CD14-positive monocyte (primary cell): ENCODE measurements around the gene LEF1. TPM values are rescaled to one million over a fixed set of nuclear protein-coding genes. Genes with fewer than 3 reads are reported as not detected.

Source experiments
- DNase-seq, 3 donors: peaks; one replicate each; pipeline ENCODE4 v3.0.0-alpha.2; 2011 to 2022
- H2AFZ ChIP-seq: 2 replicates; pipeline ENCODE4 v1.6.0; 2012; ENCODE audit warnings: mild to moderate bottlenecking, low read depth, low read length, inconsistent platforms; ENCODE audit not compliant: insufficient read depth, poor library complexity, severe bottlenecking
- H3K27ac ChIP-seq, 2 donors: 1 replicate in 1 of 2; 2 replicates in 1 of 2; pipeline ENCODE4 v1.5.1; 2012 to 2013; ENCODE audit warnings: low read length in 2 of 2, control low read depth in 1 of 2, inconsistent platforms in 1 of 2, low read depth in 1 of 2, mild to moderate bottlenecking in 1 of 2
- H3K27me3 ChIP-seq, 2 donors: one replicate each; pipeline versions ENCODE4 v1.6.0 to v1.6.1; 2011 to 2013; ENCODE audit warnings: low read length in 2 of 2; ENCODE audit not compliant: control insufficient read depth in 2 of 2, insufficient read depth in 2 of 2
- H3K36me3 ChIP-seq, 2 donors: replicated peaks in 1 of 2; 1 replicate in 1 of 2; 2 replicates in 1 of 2; pipeline versions ENCODE4 v1.5.1 to v1.6.1; 2012 to 2013; ENCODE audit warnings: low read length in 2 of 2, control low read depth in 1 of 2, inconsistent platforms in 1 of 2, mild to moderate bottlenecking in 1 of 2; ENCODE audit not compliant: insufficient read depth in 2 of 2, control insufficient read depth in 1 of 2
- H3K4me1 ChIP-seq, 2 donors: 1 replicate in 1 of 2; 2 replicates in 1 of 2; pipeline versions ENCODE4 v1.5.1 to v1.6.1; 2012 to 2013; ENCODE audit warnings: low read length in 2 of 2, control low read depth in 1 of 2, inconsistent platforms in 1 of 2, mild to moderate bottlenecking in 1 of 2, moderate library complexity in 1 of 2; ENCODE audit not compliant: insufficient read depth in 2 of 2, control insufficient read depth in 1 of 2
- H3K4me2 ChIP-seq: replicated peaks from 2 replicates; pipeline ENCODE3; 2012; ENCODE audit warnings: low read length, moderate library complexity, mild to moderate bottlenecking; ENCODE audit not compliant: poor library complexity, severe bottlenecking; ENCODE audit errors: extremely low read depth
- H3K4me3 ChIP-seq, 3 experiments: fragments of 200-600 bp in 1 of 3; sonication (generic) in 1 of 3; replicated peaks in 1 of 3; 1 replicate in 2 of 3; 2 replicates in 1 of 3; pipeline ENCODE4 v1.5.1; 2011 to 2013; ENCODE audit warnings: low read length in 3 of 3, mild to moderate bottlenecking in 3 of 3, control low read depth in 2 of 3, low read depth in 2 of 3, inconsistent platforms in 1 of 3, moderate library complexity in 1 of 3
- H3K79me2 ChIP-seq: 2 replicates; pipeline ENCODE4 v1.6.0; 2012; ENCODE audit warnings: mild to moderate bottlenecking, control low read depth, inconsistent platforms, low read length, moderate library complexity; ENCODE audit not compliant: insufficient read depth
- H3K9ac ChIP-seq: 2 replicates; pipeline ENCODE4 v1.6.0; 2017; ENCODE audit warnings: low read length, mild to moderate bottlenecking; ENCODE audit not compliant: insufficient read depth, poor library complexity, severe bottlenecking
- H3K9me3 ChIP-seq, 2 donors: replicated peaks in 1 of 2; 1 replicate in 1 of 2; 2 replicates in 1 of 2; pipeline versions ENCODE4 v1.5.1 to v1.6.1; 2012 to 2013; ENCODE audit warnings: low read length in 2 of 2, control low read depth in 1 of 2; ENCODE audit not compliant: control insufficient read depth in 1 of 2, insufficient read depth in 1 of 2
- H4K20me1 ChIP-seq: 2 replicates; pipeline ENCODE4 v1.6.0; 2012; ENCODE audit warnings: mild to moderate bottlenecking, low read length, control low read depth, moderate library complexity; ENCODE audit not compliant: insufficient read depth
- H3K27ac Mint-ChIP-seq, 7 donors: one replicate each; pipeline ENCODE4 v1.8.0; 2020; ENCODE audit warnings: mild to moderate bottlenecking in 7 of 7, mixed read lengths in 7 of 7, moderate library complexity in 6 of 7, inconsistent platforms in 2 of 7
- H3K27me3 Mint-ChIP-seq, 3 donors: one replicate each; pipeline ENCODE4 v1.8.0; 2021 to 2022; ENCODE audit warnings: low read depth in 3 of 3, mild to moderate bottlenecking in 3 of 3, mixed read lengths in 3 of 3, moderate library complexity in 3 of 3, inconsistent platforms in 1 of 3
- H3K36me3 Mint-ChIP-seq, 2 donors: one replicate each; pipeline ENCODE4 v1.8.0; 2020; ENCODE audit warnings: mixed read lengths in 2 of 2, inconsistent platforms in 1 of 2, mild to moderate bottlenecking in 1 of 2
- H3K4me1 Mint-ChIP-seq: one replicate; pipeline ENCODE4 v1.8.0; 2020; ENCODE audit warnings: mild to moderate bottlenecking, mixed read lengths
- H3K4me3 Mint-ChIP-seq, 2 donors: one replicate each; pipeline ENCODE4 v1.8.0; 2020; ENCODE audit warnings: mild to moderate bottlenecking in 2 of 2, mixed read lengths in 2 of 2, moderate library complexity in 1 of 2
- H3K9me3 Mint-ChIP-seq, 7 donors: one replicate each; pipeline ENCODE4 v1.8.0; 2020 to 2022; ENCODE audit warnings: mixed read lengths in 7 of 7, mild to moderate bottlenecking in 6 of 7, moderate library complexity in 6 of 7, inconsistent platforms in 2 of 7
- CTCF ChIP-seq: fragments of 200-600 bp; IDR thresholded peaks from one replicate; pipeline ENCODE4 v1.8.0; 2022; ENCODE audit warnings: antibody characterized with exemption, mild to moderate bottlenecking
- WGBS: methylation state at CpG from one replicate; pipeline ENCODE4 v1.1.5; 2013; ENCODE audit warnings: missing lambda C conversion rate; ENCODE audit not compliant: insufficient coverage; 5-methylcytosine and 5-hydroxymethylcytosine counted together
- intact Hi-C, 2 donors: fragments of 100-400 bp; cut with micrococcal nuclease; formaldehyde crosslinking; loops; one replicate each; pipeline versions ENCODE4 v1.15.0 to v1.15.1; 2023
- polyA plus RNA-seq, 3 donors: library from polyadenylated mRNA; depleted of rRNA in 1 of 3; unstranded in 2 of 3; stranded (reverse) in 1 of 3; fragments of 300-500 nt in 2 of 3; fragments of >200 nt in 1 of 3; fragmentation: Illumina TruSeq in 2 of 3; gene quantifications; 1 replicate in 2 of 3; 2 replicates in 1 of 3; pipeline ENCODE4 v1.2.3, GENCODE V29; 2012 to 2021

Gene LEF1
- polyA plus RNA-seq, 3 donors = 0.29 to 1.3 (median 0.61) TPM

GRCh38 chr4:108157655-108158054 is 11.1 kb downstream of the LEF1 start:
- H3K9ac ChIP-seq = no peak overlapping the region
- no peak overlapping the region for H3K27ac ChIP-seq
- no peaks in the 10 kb centered on the region for H3K79me2 ChIP-seq
- H3K9me3 ChIP-seq = no peaks in the 10 kb centered on the region
- H3K36me3 Mint-ChIP-seq = no peaks in the 10 kb centered on the region
- H3K9me3 Mint-ChIP-seq = peaks cover 0 to 5% (median 0%) of the 10 kb centered on the region in 7 donors
- no peak overlapping the region for H3K4me2 ChIP-seq
- H3K27me3 ChIP-seq = peaks cover 35 to 40% of the 10 kb centered on the region in 2 donors
- H4K20me1 ChIP-seq = no peaks in the 10 kb centered on the region
- H3K4me1 ChIP-seq = no peaks in the 10 kb centered on the region
- TF ChIP-seq CTCF = no peak
- no peak overlapping the region for H3K4me3 Mint-ChIP-seq
- H3K27ac Mint-ChIP-seq = no peak overlapping the region
- H3K36me3 ChIP-seq = no peaks in the 10 kb centered on the region
- no peaks in the 10 kb centered on the region for H3K4me1 Mint-ChIP-seq
- no peak overlapping the region for H3K4me3 ChIP-seq
- DNase-seq = no peak
- H3K27me3 Mint-ChIP-seq = peaks cover 26 to 38% (median 34%) of the 10 kb centered on the region in 3 donors
- intact Hi-C loops = no loop called here
- no peak overlapping the region for H2AFZ ChIP-seq
- WGBS = no CpG with 5 or more reads among the region's 2 CpGs

- H3K4me3 ChIP-seq = no peak overlapping the region
- H3K4me2 ChIP-seq = no peak overlapping the region
- H2AFZ ChIP-seq = no peak overlapping the region
- H3K27ac ChIP-seq = no peak overlapping the region
- H3K36me3 Mint-ChIP-seq = no peaks in the 10 kb centered on the region
- peaks cover 0 to 4% (median 0%) of the 10 kb centered on the region in 7 donors for H3K9me3 Mint-ChIP-seq
- peaks cover 28 to 30% of the 10 kb centered on the region in 2 donors for H3K27me3 ChIP-seq
- no peak overlapping the region for H3K27ac Mint-ChIP-seq
- no peaks in the 10 kb centered on the region for H3K9me3 ChIP-seq
- peaks cover 17 to 32% (median 27%) of the 10 kb centered on the region in 3 donors for H3K27me3 Mint-ChIP-seq
- TF ChIP-seq CTCF = no peak
- H3K4me3 Mint-ChIP-seq = no peak overlapping the region
- WGBS = no CpG with 5 or more reads among the region's 2 CpGs
- H3K4me1 Mint-ChIP-seq = no peaks in the 10 kb centered on the region
- no peaks in the 10 kb centered on the region for H4K20me1 ChIP-seq
- no peaks in the 10 kb centered on the region for H3K36me3 ChIP-seq
- no peak overlapping the region for H3K9ac ChIP-seq
- no peaks in the 10 kb centered on the region for H3K79me2 ChIP-seq
- DNase-seq = no peak
- intact Hi-C loops = no loop called here
- no peaks in the 10 kb centered on the region for H3K4me1 ChIP-seq
These were observed 12.3 kb downstream of the LEF1 start for GRCh38 chr4:108156391-108156790.
